HG02588 (cell line): ENCODE results near the gene LIPF.
"Not testable (repeated sequence)": the region's sequence is repeated elsewhere in the genome, so short reads cannot be mapped to it uniquely, and the experiment has no call there.

ENCODE experiments used
- ATAC-seq: cut with Tn5 transposase; IDR thresholded peaks from one replicate; pipeline ENCODE4 v1.9.1; 2021; ENCODE audit warnings: mild to moderate bottlenecking, moderate library complexity; ENCODE audit not compliant: unreplicated experiment

LIPF gene

GRCh38 chr10:88664142-88664541 lies at the start of gene LIPF:
Gene LIPF (plus strand): TSS chr10:88664442. CDS start chr10:88667298, 2,856 bp downstream.
- no peak for ATAC-seq

GRCh38 chr10:88616250-88616977 lies 47.8 kb upstream of the LIPF start:
- no peak for ATAC-seq

GRCh38 chr10:88617772-88618300 lies 46.4 kb upstream of the LIPF start:
- ATAC-seq: no peak

GRCh38 chr10:88618496-88618895 lies 45.7 kb upstream of the LIPF start:
- ATAC-seq: no peak

- ATAC-seq: no peak
Observed at GRCh38 chr10:88620441-88620840, 43.8 kb upstream of the LIPF start.

- ATAC-seq: no peak
Observed at GRCh38 chr10:88623835-88624234, 40.4 kb upstream of the LIPF start.

GRCh38 chr10:88624840-88625239 lies 39.4 kb upstream of the LIPF start:
- no peak for ATAC-seq

- no peak for ATAC-seq
Observed at GRCh38 chr10:88640186-88640585, 24.1 kb upstream of the LIPF start.

- ATAC-seq: no peak
Observed at GRCh38 chr10:88642209-88642608, 22.0 kb upstream of the LIPF start.

- ATAC-seq: no peak
Observed at GRCh38 chr10:88642963-88643362, 21.3 kb upstream of the LIPF start.

GRCh38 chr10:88647061-88647615 lies 17.1 kb upstream of the LIPF start:
- no peak for ATAC-seq

GRCh38 chr10:88651101-88651551 lies 13.1 kb upstream of the LIPF start:
- no peak for ATAC-seq

GRCh38 chr10:88652616-88653015 lies 11.6 kb upstream of the LIPF start:
- no peak for ATAC-seq

- no peak for ATAC-seq
Observed at GRCh38 chr10:88657901-88658300, 6.3 kb upstream of the LIPF start.

GRCh38 chr10:88659725-88660597 lies 4.3 kb upstream of the LIPF start:
- ATAC-seq: no peak

GRCh38 chr10:88660598-88660884 lies 3.7 kb upstream of the LIPF start:
- no peak for ATAC-seq

- no peak for ATAC-seq
Observed at GRCh38 chr10:88661018-88661417, 3.2 kb upstream of the LIPF start.

- ATAC-seq: no peak
Observed at GRCh38 chr10:88661577-88661976, 2.7 kb upstream of the LIPF start.

- not testable (repeated sequence) for ATAC-seq
Observed at GRCh38 chr10:88663153-88663552, 1.1 kb upstream of the LIPF start.

- ATAC-seq: no peak
Observed at GRCh38 chr10:88668465-88668864, 4.2 kb downstream of the LIPF start.

GRCh38 chr10:88670497-88670896 lies 6.3 kb downstream of the LIPF start:
- peak; percentile 70 for ATAC-seq

- no peak for ATAC-seq
Observed at GRCh38 chr10:88672041-88672440, 7.8 kb downstream of the LIPF start.
